HG03108 (cell line): ENCODE data around the gene ANKRD13B.

Source experiments
- ATAC-seq: cut with Tn5 transposase; IDR thresholded peaks from one replicate; pipeline ENCODE4 v1.9.1; 2021; ENCODE audit warnings: moderate library complexity; ENCODE audit not compliant: unreplicated experiment

Gene ANKRD13B

DNA sequence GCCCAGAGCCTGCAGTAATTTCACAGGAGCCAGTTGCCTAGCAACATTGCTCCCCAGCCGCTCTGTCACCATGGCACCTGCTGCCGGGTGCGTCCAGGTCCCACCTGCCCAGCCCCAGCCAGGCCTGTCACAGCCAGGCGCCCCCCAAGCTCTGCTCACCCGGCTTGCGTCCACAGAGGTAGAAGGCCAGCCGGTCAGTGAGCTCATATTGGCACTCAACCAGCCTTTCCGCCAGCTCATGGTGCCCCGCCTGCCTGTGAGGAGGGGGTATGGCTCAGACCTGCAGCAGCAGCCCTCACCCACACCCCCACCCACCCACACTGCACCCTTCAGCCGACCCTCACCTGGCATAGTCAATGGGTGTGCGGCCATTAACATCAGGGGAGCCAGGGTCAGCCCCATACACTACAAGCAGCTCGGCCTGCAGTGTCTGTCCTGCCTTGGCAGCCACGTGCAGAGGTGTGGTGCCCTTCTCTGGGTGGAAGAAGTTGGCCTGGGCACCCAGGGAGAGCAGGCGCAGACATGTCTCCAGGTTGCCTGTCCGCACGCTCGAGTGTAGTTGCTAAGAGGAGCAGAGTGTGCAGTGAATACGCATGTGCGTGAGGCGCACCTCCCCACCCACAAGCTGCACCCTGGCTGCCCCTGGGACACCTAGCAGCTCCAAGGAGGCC lies 11.2 kb upstream of the ANKRD13B start:
- ATAC-seq, result no peak

- ATAC-seq, result no peak
Measured at GRCh38 chr17:29582254-29582765, 10.6 kb upstream of the ANKRD13B start.

GRCh38 chr17:29582772-29583171 lies 10.2 kb upstream of the ANKRD13B start:
- no peak for ATAC-seq

- ATAC-seq, result no peak
Measured at GRCh38 chr17:29583324-29584248, 9.3 kb upstream of the ANKRD13B start.

DNA sequence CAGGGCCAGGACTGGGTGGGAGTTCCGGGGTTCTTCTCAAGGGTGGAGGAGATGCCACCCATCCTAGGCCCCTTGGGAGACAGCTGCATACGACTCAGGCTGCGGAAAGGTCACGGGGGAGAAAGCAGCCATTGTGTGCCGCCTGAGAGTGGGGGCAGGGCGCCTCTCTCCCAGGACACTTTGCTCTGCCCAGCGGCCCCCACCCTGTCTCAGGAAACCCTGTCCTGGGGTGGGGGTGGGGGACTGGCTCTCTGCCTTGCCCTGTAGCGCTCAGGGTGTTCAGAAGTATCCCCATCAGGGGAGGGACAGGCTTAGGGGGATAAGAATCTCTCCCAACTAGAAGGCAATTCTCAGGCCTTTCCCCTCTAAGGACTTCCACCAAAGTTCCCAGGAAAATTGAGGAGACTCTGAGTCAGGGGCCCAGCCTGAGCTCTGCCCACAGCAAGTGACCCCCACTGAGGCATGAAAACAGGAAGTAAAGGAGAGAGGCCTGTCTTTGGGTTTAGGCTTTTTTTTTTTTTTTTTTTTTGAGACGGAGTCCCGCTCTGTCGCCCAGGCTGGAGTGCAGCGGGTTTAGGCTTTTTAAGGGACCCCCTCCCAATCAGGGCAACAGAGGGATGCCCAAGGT lies 8.4 kb upstream of the ANKRD13B start:
- ATAC-seq, result no peak

GRCh38 chr17:29585080-29585751 lies 7.7 kb upstream of the ANKRD13B start:
- ATAC-seq, result no peak

DNA sequence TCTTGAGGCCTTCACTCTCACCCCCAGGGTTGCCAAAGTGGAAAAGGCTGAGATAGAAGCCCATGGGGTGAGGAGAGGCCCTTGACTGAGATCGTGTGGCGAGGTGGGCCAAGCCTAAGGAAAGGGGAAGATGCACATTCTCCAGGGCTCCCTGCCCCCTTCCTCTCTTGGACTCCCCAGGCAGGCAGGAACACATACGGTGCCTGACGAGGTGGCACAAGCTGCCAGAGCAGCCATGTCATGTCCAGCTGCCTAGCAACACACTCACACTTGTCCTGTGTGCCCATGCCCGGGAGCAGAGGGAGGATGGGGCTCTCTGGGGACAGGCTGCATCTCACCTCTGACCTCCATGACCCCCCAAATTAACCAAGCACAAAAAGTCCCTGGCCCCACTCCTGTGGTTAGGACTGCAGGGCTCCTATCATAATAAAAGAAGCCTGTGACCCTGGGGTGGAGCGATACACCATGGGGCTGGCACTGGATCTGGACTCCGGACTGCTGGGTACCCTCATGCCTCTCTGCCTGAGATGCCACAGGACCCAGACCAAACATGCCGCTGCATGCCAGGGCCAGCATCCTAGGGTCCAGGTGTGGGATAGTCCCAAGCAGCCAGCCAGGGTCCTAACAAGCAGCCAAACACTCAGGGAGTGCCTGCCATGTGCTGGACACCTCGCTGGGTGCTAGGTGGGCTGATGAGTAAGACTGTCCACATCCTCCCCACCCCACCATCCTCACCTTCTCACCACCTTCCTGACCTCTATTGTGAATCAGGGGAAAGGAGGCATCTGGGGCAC lies 6.1 kb upstream of the ANKRD13B start:
- no peak for ATAC-seq

DNA sequence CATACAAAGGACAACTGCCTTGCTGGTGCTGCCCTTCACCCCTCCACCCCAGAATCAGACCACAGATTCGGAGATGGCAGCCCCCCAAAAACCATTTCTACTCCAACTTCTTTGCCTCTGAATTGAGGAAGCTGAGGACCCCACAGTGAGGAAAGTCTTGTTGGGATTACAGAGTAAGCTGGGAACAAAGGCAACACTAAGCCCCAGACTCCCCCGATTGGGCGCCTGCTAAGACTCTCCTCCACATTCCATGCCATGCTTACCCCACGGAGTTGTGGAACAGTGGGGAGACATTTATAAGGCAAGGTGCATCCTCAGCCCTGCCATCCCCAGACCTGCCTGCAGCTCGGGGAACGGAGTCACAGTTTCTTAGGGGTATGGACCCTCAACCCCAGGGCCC lies 5.3 kb upstream of the ANKRD13B start:
- ATAC-seq, result no peak

DNA sequence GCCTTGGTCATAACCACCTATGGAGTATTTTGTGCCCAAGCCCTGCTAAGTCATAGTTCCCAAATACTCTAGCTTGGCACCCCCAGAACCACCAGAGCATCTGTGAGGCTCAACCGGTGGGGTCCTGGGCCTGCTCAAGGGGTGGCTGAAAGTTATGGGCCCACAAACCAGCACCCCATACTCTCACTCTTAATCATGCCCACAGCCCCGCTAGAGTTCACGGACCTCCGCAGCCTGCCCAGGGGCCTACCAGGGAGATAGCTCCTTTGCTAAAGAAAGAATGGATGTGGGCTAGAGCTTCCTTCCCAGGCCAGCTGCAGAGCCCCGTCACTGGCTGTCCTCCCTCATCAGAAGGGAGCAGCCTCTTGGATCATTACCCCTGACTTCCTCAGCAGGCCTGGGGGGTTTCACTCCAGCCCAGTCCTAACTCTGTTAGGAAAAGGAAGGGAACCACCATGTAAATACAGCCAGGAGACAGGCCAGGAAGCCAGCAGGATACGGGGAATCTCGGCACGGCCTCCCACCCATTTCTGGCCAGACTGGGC lies 4.8 kb upstream of the ANKRD13B start:
- no peak for ATAC-seq

- peak; percentile 17 for ATAC-seq
Measured at GRCh38 chr17:29588562-29589411, 4.1 kb upstream of the ANKRD13B start.

DNA sequence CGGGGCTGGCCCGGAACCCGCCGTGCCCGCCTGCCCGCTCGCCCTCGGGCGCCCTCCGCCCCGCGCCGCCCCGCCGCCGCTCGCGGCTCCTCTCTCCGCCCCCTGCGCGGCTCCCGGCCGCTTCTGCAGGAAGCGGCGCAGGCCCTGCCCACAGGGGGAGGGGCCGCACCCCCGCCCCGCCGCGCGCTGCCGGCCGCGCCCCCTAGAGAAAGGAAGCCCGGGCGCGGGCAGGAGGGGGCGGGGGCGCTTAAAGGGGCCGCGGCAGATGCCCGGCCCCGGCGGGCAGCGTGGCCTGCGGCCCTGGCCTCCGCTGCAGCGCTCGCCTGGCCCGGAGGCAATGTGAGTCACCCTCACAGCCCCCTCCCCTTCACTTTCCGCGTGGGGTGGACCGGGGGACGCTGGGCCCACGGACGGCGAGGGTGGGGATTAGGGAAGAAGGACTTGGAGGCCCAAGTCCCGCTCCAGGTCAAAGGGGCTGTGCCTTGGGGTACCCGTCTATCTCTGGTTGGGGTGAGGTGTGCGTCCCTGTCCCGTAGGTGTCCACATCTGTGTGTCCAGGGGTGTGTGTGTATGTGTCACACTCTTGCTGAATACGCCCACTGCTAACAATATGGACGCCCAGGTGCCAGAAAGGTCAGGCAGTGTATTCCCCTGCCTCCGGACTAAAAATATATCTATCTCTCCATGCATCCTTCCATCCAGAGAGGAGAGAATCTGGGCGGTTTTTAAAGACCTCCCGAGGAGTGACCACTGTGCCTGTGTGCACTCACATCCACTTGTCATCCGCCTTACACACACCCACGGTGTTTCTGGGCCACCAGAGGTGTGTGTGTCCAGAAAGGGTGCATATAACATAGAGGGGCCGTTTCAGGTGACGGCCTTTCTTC lies 3.2 kb upstream of the ANKRD13B start, which contains the start of gene GIT1:
Gene GIT1 (minus strand): TSS at position 125 of the 887 bp plus-strand sequence. CDS start 270 bp downstream, outside the sequence.
- peak; percentile 52 for ATAC-seq

- ATAC-seq, result no peak
Measured at GRCh38 chr17:29590411-29591145, 2.4 kb upstream of the ANKRD13B start.

DNA sequence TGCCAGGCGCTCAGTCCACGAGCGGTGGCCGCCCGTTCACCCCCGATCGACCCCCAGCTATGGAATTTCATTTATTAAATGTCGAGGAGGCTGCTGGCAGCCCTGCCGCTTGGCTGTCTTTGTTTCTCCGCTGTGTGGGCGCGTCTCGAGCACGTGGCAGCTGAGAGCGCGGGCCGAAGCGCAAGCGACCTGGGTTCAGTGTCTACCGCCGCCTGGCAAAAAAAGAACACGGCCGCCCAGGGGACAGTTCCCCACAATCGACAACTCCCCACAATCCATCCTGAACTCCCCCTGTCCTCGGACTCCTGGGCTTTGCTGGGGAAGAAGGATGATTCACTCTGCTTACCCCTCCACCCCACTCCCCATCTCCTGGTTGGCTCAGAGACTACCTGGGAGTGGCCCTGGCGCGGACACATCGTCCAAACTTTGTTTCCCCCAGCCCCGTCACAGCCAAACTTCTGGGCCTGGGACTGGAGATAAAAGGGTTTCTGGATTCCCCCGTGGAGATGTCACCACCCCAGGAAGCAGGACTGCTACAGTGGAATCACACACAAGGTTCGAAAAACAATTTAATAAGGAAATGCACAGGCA lies 1.7 kb upstream of the ANKRD13B start:
- ATAC-seq, result no peak

- ATAC-seq, result no peak
Measured at GRCh38 chr17:29591737-29592608, 959 bp upstream of the ANKRD13B start.

DNA sequence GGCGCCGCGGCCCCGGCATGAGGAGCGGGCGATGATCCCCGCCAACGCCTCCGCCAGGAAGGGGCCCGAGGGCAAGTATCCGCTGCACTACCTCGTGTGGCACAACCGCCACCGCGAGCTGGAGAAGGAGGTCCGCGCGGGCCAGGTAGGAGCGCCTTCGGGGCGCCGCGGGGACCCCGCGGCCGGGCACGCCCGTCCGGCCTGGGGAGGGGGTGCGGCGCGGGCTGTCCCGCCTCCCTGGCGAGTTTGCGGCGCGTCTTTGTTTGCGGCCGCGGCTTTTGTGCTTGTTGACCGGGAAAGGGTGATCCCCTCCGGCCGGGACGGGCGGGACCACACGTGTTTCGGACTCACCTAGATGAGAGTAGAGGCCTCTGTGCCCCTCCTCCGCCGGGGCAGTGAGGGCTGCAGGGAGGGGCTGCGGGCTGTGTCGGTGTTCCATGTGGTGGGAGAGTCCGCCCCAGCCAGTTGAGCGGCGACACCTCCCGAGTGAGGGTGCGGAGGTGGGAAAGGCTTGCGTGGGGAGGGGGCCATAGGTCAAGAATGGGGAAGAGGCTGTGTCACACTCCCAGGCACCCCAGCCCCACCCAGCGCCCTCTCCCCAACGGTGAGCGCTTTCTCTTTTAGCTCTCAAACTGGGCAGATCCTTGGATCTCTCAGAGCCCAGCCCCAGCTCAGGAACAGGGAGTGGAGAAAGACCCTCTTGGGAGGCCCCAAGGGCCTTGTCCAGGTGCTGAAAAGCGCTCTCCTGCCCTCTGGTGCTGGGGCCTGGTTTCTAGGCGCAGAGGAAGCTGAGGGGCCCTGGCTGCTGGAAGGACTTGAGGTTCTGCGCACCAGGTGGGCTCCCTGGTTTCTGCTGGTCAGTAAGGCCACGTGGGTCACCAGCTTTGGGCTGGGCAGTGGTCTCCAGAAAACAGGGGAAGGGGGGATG lies 923 bp downstream of the ANKRD13B start:
- no peak for ATAC-seq
